DMS53 (cell line): ENCODE results near the gene TFAP2E.
A peak's percentile ranks its signal among the peaks of the same experiment; 100 is the strongest.

Experiments used
- DNase-seq: peaks from one replicate; lab custom pipeline; 2025; lab: John Stamatoyannopoulos, UW

The TFAP2E gene

DNA sequence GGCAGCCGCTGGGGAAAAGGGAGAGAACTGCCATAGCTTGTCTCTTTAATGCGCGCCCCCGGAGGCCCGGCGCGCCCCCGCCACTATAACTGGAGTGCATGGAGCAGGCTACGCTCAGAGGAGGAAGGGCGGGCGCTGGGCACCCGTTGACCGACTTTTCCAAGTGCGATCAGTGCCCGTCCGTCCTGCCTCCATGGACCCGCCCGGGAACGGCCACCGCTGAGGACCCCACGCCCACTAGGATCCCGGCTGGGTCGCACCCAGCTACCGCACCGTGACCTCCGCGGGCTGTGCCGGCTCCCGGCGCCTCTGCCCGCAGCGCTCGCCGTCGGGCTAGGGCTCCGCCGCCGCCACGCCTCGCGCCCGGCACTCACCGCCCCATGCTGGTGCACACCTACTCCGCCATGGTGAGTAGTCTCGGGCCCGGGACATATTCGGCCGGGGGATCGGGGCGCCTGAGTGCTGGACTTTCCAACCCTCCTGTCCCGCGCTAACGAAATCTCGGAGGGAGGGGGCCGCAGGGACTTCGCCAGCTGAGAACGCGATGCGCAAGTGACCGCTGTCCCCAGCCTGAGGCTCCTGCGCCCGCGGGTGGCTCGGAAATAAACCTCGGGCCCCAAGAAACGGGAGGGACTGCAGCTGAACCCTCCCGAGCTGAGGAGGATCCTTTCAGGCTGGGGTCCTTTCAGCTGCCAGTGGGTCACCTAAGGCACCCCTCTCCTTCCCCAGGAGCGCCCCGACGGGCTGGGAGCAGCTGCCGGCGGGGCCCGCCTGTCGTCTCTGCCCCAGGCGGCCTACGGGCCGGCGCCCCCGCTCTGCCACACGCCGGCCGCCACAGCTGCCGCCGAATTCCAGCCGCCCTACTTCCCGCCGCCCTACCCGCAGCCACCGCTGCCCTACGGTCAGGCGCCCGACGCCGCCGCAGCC, at the start of gene TFAP2E:
TSS of gene TFAP2E (plus strand) at position 117 of the 927 bp plus-strand sequence. CDS start at position 381, 264 bp downstream.
- peak; percentile 70 for DNase-seq

DNA sequence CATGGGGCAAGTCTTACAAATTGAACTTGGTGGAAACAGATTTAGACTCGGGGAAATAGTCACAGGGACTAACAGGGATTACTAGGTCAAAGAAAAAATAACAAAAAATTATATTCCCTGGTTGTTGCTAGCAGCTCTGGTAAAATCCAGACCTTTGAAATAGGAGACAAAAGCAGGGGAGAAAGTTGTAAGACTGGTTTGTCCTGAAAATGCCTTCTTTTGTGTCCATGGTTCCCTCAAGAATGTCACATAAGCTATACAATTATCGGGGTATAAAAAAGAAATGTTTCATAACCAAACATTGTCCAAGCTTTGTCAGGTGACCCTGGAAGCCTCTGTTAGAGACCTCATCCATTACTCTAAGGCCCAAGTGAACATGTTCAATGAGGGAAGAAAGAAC, 49.0 kb upstream of the TFAP2E start:
- DNase-seq: peak; percentile 80

- DNase-seq: no peak
These were observed 42.9 kb upstream of the TFAP2E start for GRCh38 chr1:35530168-35530567.

GRCh38 chr1:35530946-35531345, 42.2 kb upstream of the TFAP2E start:
- DNase-seq: no peak

- DNase-seq: no peak
These were observed 41.7 kb upstream of the TFAP2E start for GRCh38 chr1:35531368-35531767.

DNA sequence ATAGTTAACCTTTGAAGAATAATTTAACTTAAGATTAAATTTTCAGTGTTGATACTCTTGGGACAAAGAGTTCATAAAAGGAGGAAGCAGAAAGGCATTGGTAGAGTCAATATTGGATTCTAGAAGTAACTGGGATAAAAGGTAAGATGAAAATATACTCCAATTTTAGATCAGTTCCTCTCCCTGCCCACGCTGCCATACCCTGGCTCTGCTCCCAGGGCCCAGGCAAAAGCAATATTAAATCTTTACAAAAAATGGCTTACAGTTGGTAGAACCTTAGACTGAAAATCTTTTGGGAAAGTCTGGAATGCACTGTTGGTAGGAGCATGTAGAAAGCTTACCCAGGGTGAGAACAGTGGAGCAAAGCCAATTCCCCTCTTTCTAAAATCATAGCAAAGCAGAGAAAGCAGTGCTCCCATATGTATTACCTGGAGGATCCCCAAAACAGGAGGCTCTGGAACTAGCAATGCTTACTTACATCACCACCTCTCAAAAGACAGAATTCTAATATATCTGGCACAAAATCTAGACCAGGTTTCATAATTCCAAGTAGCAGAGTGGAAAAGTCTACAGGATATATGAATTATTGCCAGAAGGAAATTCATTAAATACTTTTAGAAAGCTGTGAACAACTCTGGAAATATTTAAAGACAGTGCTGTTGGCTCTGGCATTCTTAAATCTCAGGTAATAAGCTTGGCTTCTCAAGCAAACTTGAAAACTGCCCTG, 40.5 kb upstream of the TFAP2E start:
- no peak for DNase-seq

DNA sequence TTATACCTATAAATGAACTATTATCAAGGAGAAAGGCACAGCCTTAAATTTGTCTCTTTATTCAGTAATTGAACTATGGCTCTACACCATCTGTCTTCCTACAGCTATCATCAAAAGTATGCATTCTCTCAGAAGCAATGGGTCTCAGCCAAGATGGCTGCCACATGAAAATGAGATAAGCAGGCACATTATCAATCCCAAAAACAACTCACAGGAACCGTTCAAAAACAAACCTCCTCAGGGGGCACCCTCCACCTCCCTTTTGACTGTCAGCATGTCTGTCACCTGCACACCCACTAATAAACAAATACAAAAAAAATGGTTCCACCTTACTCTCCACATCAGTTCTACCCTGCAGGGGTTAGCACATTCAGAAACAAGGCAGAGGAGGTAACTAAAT, 39.5 kb upstream of the TFAP2E start:
- no peak for DNase-seq

- DNase-seq: no peak
These were observed 37.9 kb upstream of the TFAP2E start for GRCh38 chr1:35535243-35535642.

GRCh38 chr1:35536556-35537162, 36.5 kb upstream of the TFAP2E start:
- no peak for DNase-seq

DNA sequence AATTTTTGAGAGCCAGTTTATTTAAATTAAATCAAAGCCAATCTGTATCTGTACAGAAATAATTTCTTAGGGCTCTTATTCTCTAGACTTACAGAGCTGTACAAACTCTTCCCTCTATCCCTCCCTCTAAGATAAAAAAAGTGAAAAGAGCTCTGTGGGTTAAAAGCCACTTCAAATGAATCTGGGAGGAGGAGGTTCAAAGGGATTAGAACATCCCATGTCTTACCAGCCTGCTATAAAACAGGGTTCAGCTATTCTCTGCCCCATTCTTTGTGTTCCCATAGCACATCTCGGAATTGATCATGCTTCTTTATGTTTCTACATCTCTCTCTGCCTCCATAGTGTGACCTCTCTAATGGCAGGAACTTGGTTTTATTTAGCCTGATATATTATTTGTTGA, 35.3 kb upstream of the TFAP2E start:
- DNase-seq: no peak

DNA sequence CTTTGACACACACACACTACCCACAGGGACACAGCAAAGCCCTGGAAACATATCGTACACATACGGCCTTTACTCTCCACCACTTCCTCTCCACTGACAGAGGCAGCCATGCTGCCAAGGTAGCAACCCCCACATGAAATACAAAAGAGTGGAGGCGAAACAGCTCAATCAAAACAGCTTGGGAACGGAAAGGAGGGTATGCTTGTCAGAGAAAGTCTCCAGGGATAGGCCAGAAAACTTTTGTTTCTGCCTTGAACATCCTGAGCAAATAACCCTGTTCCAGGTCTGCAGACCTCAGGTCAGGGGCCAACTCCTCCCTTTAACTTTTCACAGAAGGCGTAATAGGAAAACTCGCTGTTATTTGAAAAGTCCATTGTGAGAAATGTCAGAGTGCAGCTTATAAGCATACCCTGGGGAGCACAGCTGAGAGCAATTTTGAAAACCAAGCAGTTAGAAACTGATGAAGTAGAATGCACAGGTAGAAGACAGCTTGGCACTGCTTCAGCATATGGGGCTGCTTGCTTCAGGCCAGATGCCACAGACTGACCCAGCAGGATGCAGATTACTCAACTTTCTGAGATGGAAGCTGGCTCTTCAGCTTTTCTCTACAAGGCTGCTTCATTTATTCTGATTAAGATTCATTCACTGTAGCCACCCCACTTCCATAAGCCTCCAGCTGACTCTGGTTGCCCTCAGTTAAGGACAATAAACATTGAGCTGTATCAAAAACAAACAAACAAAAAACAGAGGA, 33.9 kb upstream of the TFAP2E start:
- no peak for DNase-seq

DNA sequence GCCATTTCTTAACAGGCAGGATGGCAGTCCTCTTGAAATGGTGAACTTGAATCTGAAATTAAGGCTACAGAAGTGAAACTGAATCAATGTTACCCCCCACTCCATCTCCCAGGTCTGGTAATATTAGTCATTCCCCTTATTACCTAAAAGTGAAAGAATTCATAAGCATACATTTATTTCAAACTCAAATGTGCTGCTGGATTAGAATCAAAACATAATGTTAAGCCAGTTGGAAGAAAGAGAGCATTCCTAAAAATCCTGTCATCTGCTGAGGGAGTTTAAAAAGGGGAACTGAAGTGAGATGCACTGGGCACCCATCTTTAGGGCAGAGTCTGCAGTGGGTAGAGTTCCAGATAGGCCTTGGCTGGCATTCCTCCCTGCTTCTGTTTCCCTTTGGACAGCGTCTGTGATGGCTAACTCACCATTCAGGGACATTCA, 33.3 kb upstream of the TFAP2E start:
- DNase-seq: no peak

GRCh38 chr1:35544976-35545375, 28.1 kb upstream of the TFAP2E start:
- peak; percentile 78 for DNase-seq

DNA sequence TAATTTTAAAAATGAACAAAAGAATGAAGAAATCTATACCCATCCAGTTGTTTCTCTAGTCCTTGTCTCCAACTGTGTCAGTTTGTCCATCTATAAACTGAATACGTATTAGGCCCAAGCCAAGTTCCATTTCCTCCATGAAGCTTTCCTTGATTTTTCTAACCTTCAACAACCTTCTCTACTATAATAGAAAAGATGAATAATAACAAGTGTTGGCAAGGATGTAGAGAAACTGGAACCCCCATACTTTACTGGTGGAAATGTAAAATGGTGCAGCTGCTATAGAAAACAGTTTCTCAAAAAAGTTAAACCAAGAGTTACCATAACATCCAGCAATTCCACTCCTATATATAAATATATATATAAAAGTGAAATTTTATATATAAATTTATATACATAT, 26.5 kb upstream of the TFAP2E start:
- no peak for DNase-seq

GRCh38 chr1:35553851-35554250, 19.3 kb upstream of the TFAP2E start:
- no peak for DNase-seq

DNA sequence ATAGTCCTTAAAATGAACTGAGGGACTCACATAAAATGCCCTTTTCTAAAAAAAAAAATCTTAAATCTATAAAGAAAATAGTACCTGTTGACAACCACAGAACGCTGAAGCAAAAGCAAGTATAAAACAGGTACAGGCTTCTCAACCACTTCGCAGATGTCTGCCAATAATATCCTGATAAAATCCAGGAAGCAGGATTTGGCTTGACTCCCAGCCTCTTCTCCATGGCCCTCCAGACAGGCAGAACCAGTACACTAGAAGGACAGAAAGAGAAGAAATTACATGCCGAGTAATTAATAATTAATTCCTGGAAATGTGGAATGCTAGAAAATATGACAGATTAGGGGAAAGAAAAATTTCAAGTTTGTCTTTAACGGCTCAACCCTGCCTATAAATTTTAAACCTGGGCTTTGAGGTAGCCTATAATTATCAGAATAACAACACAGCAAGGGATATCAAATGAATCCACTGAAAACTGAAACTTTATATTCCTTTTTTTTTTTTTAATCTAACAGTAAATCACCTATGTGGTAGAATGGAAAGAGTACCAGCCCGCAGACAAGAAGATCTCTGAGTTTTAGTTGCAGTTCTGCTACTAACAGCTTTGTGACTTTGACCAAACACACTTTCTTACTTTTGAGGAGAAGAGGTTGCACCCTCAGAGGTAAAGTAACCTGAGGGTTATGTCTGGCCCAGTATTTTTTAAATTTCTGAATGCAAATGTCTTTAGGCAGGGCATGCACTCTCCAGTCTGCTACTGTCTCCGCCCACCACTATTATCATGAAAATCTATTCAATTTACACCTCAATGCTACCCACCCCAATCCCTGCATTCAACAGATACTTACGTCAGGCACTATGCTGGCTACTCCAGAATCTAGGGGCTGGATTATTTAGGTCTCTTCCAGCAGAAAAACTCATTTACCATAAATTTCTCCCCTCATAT, 18.6 kb upstream of the TFAP2E start:
- DNase-seq: peak; percentile 64

DNA sequence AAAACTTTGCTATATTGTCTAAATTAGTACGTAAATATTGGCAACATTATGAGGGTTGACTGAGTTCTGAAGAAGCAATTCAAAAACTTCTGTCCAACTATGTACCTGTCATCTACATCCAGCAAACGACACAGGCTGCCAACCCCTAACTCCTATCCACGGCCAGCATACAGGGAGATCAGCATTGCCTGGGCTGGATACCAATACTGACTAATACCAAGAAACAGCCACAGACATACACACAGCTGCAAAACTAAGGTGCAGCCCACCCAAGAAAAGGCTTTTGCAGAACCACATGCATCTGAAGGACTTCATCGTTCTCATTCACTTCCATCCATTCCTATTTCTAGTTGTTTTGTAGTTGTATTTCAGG, 17.9 kb upstream of the TFAP2E start:
- no peak for DNase-seq

GRCh38 chr1:35555601-35556477, 17.3 kb upstream of the TFAP2E start:
- peak; percentile 94 for DNase-seq

DNA sequence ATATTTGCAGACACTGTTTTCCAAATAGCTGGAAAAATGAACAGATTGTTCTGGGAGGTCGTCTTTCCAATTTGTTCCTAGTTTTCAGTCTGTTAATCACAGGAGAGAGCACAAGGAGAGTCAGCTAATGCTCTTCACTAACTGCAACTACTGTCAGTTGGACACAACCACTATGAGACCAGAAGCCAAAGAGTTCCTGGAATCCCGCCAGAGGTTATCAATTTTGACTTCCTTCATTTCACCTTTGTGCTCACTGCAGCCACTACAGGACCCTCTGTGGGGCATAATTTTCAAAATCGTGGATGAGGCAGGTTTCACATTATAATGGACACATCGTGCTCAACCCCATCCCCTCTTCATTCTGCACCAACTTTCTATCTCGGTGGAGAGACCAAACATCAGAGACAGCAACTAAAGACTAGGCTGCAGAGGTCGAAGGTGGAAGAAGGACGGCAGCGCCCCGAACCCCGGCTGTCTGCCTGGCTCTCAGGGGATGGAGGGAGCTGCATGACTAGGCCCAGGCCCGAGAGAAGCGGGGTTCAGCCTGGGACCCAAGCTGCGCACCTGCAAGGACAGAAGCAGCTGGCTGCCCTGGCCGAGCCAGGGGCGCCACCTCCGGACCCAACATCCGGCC, 16.5 kb upstream of the TFAP2E start:
- peak; percentile 70 for DNase-seq
